Measurements from ENCODE around the gene PSD4.

Gene PSD4

GRCh38 chr2:113173542-113174375 lies at the start of gene PSD4:
Gene PSD4, plus strand, starts transcription at chr2:113173971. Its CDS starts 8,486 bp downstream, at chr2:113182457.
- peak; percentile 64 to 74 for DNase-seq (ENCODE audit: low read depth in 2 of 2)

GRCh38 chr2:113124181-113124961 lies 49.4 kb upstream of the PSD4 start:
- DNase-seq (ENCODE audit: low read depth in 2 of 2) = no peak

GRCh38 chr2:113124984-113125855 lies 48.6 kb upstream of the PSD4 start:
- DNase-seq (ENCODE audit: low read depth in 2 of 2) = no peak

- no peak for DNase-seq (ENCODE audit: low read depth in 2 of 2)
Measured at GRCh38 chr2:113126845-113127645, 46.7 kb upstream of the PSD4 start, which contains the start of gene IL1RN. Gene IL1RN, plus strand, starts transcription at chr2:113127598. Its CDS starts 27 bp downstream, at chr2:113127625.

- no peak for DNase-seq (ENCODE audit: low read depth in 2 of 2)
Measured at GRCh38 chr2:113127646-113128570, 45.9 kb upstream of the PSD4 start.

GRCh38 chr2:113129519-113130078 lies 44.2 kb upstream of the PSD4 start:
- DNase-seq (ENCODE audit: low read depth in 2 of 2) = no peak

- DNase-seq (ENCODE audit: low read depth in 2 of 2) = no peak
Measured at GRCh38 chr2:113131352-113132185, 42.2 kb upstream of the PSD4 start.

- DNase-seq (ENCODE audit: low read depth in 2 of 2) = no peak
Measured at GRCh38 chr2:113132414-113133021, 41.3 kb upstream of the PSD4 start.

GRCh38 chr2:113133704-113134598 lies 39.8 kb upstream of the PSD4 start:
- no peak for DNase-seq (ENCODE audit: low read depth in 2 of 2)

GRCh38 chr2:113134717-113135116 lies 39.1 kb upstream of the PSD4 start:
- DNase-seq (ENCODE audit: low read depth in 2 of 2) = no peak

GRCh38 chr2:113135317-113135716 lies 38.5 kb upstream of the PSD4 start:
- DNase-seq (ENCODE audit: low read depth in 2 of 2) = no peak

GRCh38 chr2:113136828-113137775 lies 36.7 kb upstream of the PSD4 start:
- DNase-seq (ENCODE audit: low read depth in 2 of 2) = peak in 1 of 2 donors; percentile 17

GRCh38 chr2:113137827-113138226 lies 35.9 kb upstream of the PSD4 start:
- no peak for DNase-seq (ENCODE audit: low read depth in 2 of 2)

GRCh38 chr2:113138428-113139322 lies 35.1 kb upstream of the PSD4 start:
- peak in 1 of 2 donors; percentile 17 for DNase-seq (ENCODE audit: low read depth in 2 of 2)

GRCh38 chr2:113141451-113141850 lies 32.3 kb upstream of the PSD4 start:
- DNase-seq (ENCODE audit: low read depth in 2 of 2) = no peak
